ENCODE results near the gene TIPRL. TPM values are rescaled to one million over a fixed set of nuclear protein-coding genes. Genes with fewer than 3 reads are reported as not detected.
"Not testable (repeated sequence)": the region's sequence is repeated elsewhere in the genome, so short reads cannot be mapped to it uniquely, and the experiment has no call there.

TIPRL gene
- polyA plus RNA-seq, 3 donors = 44.8 to 53.0 (median 49.7) TPM

- DNase-seq (ENCODE audit: extremely low read depth in 1 of 11, low read depth in 9 of 11, low spot score in 4 of 11) = no peak
Measured at GRCh38 chr1:168146626-168147025, 32.1 kb upstream of the TIPRL start.

GRCh38 chr1:168148916-168149315 is 29.8 kb upstream of the TIPRL start:
- DNase-seq (ENCODE audit: extremely low read depth in 1 of 11, low read depth in 9 of 11, low spot score in 4 of 11) = no peak

- DNase-seq (ENCODE audit: extremely low read depth in 1 of 11, low read depth in 9 of 11, low spot score in 4 of 11) = no peak
Measured at GRCh38 chr1:168150283-168150682, 28.5 kb upstream of the TIPRL start.

- DNase-seq (ENCODE audit: extremely low read depth in 1 of 11, low read depth in 9 of 11, low spot score in 4 of 11) = no peak
Measured at GRCh38 chr1:168151935-168152334, 26.8 kb upstream of the TIPRL start.

GRCh38 chr1:168154707-168155106 is 24.1 kb upstream of the TIPRL start:
- DNase-seq (ENCODE audit: extremely low read depth in 1 of 11, low read depth in 9 of 11, low spot score in 4 of 11) = not testable (repeated sequence)

GRCh38 chr1:168155910-168156309 is 22.9 kb upstream of the TIPRL start:
- DNase-seq (ENCODE audit: extremely low read depth in 1 of 11, low read depth in 9 of 11, low spot score in 4 of 11) = no peak

- no peak for DNase-seq (ENCODE audit: extremely low read depth in 1 of 11, low read depth in 9 of 11, low spot score in 4 of 11)
Measured at GRCh38 chr1:168157638-168158037, 21.1 kb upstream of the TIPRL start.

- DNase-seq (ENCODE audit: extremely low read depth in 1 of 11, low read depth in 9 of 11, low spot score in 4 of 11) = no peak
Measured at GRCh38 chr1:168159251-168159650, 19.5 kb upstream of the TIPRL start.

- no peak for DNase-seq (ENCODE audit: extremely low read depth in 1 of 11, low read depth in 9 of 11, low spot score in 4 of 11)
Measured at GRCh38 chr1:168159979-168160378, 18.8 kb upstream of the TIPRL start.

GRCh38 chr1:168161459-168161858 is 17.3 kb upstream of the TIPRL start:
- peak in 1 of 11 donors; percentile 17 for DNase-seq (ENCODE audit: extremely low read depth in 1 of 11, low read depth in 9 of 11, low spot score in 4 of 11)

GRCh38 chr1:168163670-168164069 is 15.1 kb upstream of the TIPRL start:
- no peak for DNase-seq (ENCODE audit: extremely low read depth in 1 of 11, low read depth in 9 of 11, low spot score in 4 of 11)

- no peak for DNase-seq (ENCODE audit: extremely low read depth in 1 of 11, low read depth in 9 of 11, low spot score in 4 of 11)
Measured at GRCh38 chr1:168164771-168165170, 14.0 kb upstream of the TIPRL start.

- DNase-seq (ENCODE audit: extremely low read depth in 1 of 11, low read depth in 9 of 11, low spot score in 4 of 11) = no peak
Measured at GRCh38 chr1:168167806-168168205, 11.0 kb upstream of the TIPRL start.

- DNase-seq (ENCODE audit: extremely low read depth in 1 of 11, low read depth in 9 of 11, low spot score in 4 of 11) = no peak
Measured at GRCh38 chr1:168170564-168171508, 7.9 kb upstream of the TIPRL start.

- no peak for DNase-seq (ENCODE audit: extremely low read depth in 1 of 11, low read depth in 9 of 11, low spot score in 4 of 11)
Measured at GRCh38 chr1:168172250-168172915, 6.4 kb upstream of the TIPRL start.

- DNase-seq (ENCODE audit: extremely low read depth in 1 of 11, low read depth in 9 of 11, low spot score in 4 of 11) = peak in 2 of 11 donors; percentile 2 to 15
Measured at GRCh38 chr1:168178227-168178637, 530 bp upstream of the TIPRL start.

GRCh38 chr1:168179438-168180147 is 831 bp downstream of the TIPRL start:
- DNase-seq (ENCODE audit: extremely low read depth in 1 of 11, low read depth in 9 of 11, low spot score in 4 of 11) = peak in 4 of 11 donors; percentile 4 to 14 (median 10)

- no peak for DNase-seq (ENCODE audit: extremely low read depth in 1 of 11, low read depth in 9 of 11, low spot score in 4 of 11)
Measured at GRCh38 chr1:168180148-168180524, 1.4 kb downstream of the TIPRL start.

GRCh38 chr1:168181063-168181720 is 2.4 kb downstream of the TIPRL start:
- not testable (repeated sequence) for DNase-seq (ENCODE audit: extremely low read depth in 1 of 11, low read depth in 9 of 11, low spot score in 4 of 11)
